ENCODE results near the gene EFL1. TPM values are rescaled to one million over a fixed set of nuclear protein-coding genes. Genes with fewer than 3 reads are reported as not detected.

The EFL1 gene
- total and polyA plus RNA-seq, 2 of the 4 experiments (the other 2 are of a cell fraction): 10.1 to 24.6 TPM

DNA sequence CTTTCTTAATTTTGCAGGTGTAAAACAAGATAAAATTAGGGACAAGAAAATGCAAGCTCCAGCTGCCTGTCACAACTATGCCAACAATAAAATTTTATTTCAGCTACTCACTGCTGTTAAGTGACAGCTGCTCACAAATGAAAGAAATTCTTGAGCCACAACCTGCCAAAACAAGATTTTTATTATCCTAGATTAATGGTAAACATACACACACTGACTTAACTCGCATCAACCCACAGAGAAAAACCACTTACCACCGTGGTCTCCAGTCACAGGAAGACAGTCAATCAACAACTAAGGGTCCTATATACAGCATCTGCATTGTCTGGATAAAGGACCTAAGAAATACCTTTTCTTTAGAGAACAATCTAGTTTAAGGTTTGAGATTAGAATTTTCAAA lies 31.3 kb downstream of the EFL1 start:
- no TSS peak for BruUV-seq (replicated peaks)
- H3K18ac ChIP-seq (ENCODE audit: low read depth, low read length): no peak overlapping the region
- no peak overlapping the region for H2AK5ac ChIP-seq (ENCODE audit: low read depth, low read length)
- no peaks in the 10 kb centered on the region for H3K27me3 ChIP-seq (ENCODE audit: control insufficient read depth, insufficient read depth, low read length)
- H2BK20ac ChIP-seq (ENCODE audit: low read depth, low read length): no peak overlapping the region
- in situ Hi-C loops (cut with MboI; ENCODE audit: low sequenced_read_pairs): no loop called here
- dilution Hi-C loops (cut with HindIII; ENCODE audit: low sequenced_read_pairs, unreplicated experiment): no loop called here
- ChIA-PET CTCF (no interaction called here), POLR2A (ENCODE audit: unreplicated experiment) (no interaction called here)
- WGBS, 2 experiments (ENCODE audit: extremely low coverage in 2 of 2, insufficient read length in 1 of 2): no CpG with 5 or more reads among the region's 2 CpGs
- H3K4me2 ChIP-seq (ENCODE audit: low read depth, low read length): no peak overlapping the region
- no peak overlapping the region for H2AFZ ChIP-seq (replicated peaks; ENCODE audit: low read length, poor library complexity)
- intact Hi-C loops (cut with micrococcal nuclease): no loop called here
- H4K91ac ChIP-seq (ENCODE audit: insufficient read depth, low read depth, low read length): no peak overlapping the region
- no peak overlapping the region for H3K23ac ChIP-seq (ENCODE audit: low read depth, low read length)
- no peak overlapping the region for H2AK9ac ChIP-seq (replicated peaks; ENCODE audit: low read depth, low read length, poor library complexity)
- no peaks in the 10 kb centered on the region for H3K4me1 ChIP-seq (ENCODE audit: control insufficient read depth, insufficient read depth, low read length)
- H3K9me1 ChIP-seq (ENCODE audit: insufficient read depth, low read length): 0 out of 2 replicates have a peak, but pooled peaks cover 3% of the 10 kb centered on the region
- no peak overlapping the region for H3K9ac ChIP-seq (ENCODE audit: low read depth, low read length)
- H3K36me3 ChIP-seq (ENCODE audit: control insufficient read depth, insufficient read depth, low read length): peaks cover 2% of the 10 kb centered on the region
- no peak overlapping the region for H3K56ac ChIP-seq (ENCODE audit: extremely low read depth, insufficient read depth, low read length)
- DNase-seq (no peak), ATAC-seq (ENCODE audit: low read depth) (no peak)
- H2BK120ac ChIP-seq (ENCODE audit: low read depth, low read length): no peak overlapping the region
- no peaks in the 10 kb centered on the region for H4K20me1 ChIP-seq (ENCODE audit: insufficient read depth, low read length)
- no peak overlapping the region for H3K4me3 ChIP-seq (ENCODE audit: insufficient read depth, low read depth, low read length)
- no peak overlapping the region for H4K5ac ChIP-seq (ENCODE audit: low read depth, low read length)
- H4K8ac ChIP-seq (ENCODE audit: low read depth in 2 of 2, low read length in 2 of 2): no peak overlapping the region
- H3K14ac ChIP-seq (replicated peaks; ENCODE audit: low read depth, low read length): no peak overlapping the region
- no peak overlapping the region for H2BK15ac ChIP-seq (ENCODE audit: low read depth, low read length)
- H3K79me1 ChIP-seq (ENCODE audit: low read depth in 1 of 2, low read length in 2 of 2): no peaks in the 10 kb centered on the region; a peak in 1 of 4 replicates
- H3K4ac ChIP-seq (ENCODE audit: low read depth, low read length): no peak overlapping the region
- TF ChIP-seq CEBPB (IDR thresholded peaks at IDR 0.05; ENCODE audit: low read depth, low read length): no peak
- TF ChIP-seq, protein P1, sequence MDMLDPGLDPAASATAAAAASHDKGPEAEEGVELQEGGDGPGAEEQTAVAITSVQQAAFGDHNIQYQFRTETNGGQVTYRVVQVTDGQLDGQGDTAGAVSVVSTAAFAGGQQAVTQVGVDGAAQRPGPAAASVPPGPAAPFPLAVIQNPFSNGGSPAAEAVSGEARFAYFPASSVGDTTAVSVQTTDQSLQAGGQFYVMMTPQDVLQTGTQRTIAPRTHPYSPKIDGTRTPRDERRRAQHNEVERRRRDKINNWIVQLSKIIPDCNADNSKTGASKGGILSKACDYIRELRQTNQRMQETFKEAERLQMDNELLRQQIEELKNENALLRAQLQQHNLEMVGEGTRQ (IDR thresholded peaks at IDR 0.05; ENCODE audit: low read depth, low read length): no peak
- no peak for TF ChIP-seq MAFK (IDR thresholded peaks at IDR 0.05; ENCODE audit: low read depth, low read length)
- no peak for TF ChIP-seq FOS (IDR thresholded peaks at IDR 0.05; ENCODE audit: low read depth, low read length)
- TF ChIP-seq, protein P2, sequence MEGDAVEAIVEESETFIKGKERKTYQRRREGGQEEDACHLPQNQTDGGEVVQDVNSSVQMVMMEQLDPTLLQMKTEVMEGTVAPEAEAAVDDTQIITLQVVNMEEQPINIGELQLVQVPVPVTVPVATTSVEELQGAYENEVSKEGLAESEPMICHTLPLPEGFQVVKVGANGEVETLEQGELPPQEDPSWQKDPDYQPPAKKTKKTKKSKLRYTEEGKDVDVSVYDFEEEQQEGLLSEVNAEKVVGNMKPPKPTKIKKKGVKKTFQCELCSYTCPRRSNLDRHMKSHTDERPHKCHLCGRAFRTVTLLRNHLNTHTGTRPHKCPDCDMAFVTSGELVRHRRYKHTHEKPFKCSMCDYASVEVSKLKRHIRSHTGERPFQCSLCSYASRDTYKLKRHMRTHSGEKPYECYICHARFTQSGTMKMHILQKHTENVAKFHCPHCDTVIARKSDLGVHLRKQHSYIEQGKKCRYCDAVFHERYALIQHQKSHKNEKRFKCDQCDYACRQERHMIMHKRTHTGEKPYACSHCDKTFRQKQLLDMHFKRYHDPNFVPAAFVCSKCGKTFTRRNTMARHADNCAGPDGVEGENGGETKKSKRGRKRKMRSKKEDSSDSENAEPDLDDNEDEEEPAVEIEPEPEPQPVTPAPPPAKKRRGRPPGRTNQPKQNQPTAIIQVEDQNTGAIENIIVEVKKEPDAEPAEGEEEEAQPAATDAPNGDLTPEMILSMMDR (conservative IDR thresholded peaks at IDR 0.05; ENCODE audit: low read depth, low read length): no peak
- TF ChIP-seq, protein P3, sequence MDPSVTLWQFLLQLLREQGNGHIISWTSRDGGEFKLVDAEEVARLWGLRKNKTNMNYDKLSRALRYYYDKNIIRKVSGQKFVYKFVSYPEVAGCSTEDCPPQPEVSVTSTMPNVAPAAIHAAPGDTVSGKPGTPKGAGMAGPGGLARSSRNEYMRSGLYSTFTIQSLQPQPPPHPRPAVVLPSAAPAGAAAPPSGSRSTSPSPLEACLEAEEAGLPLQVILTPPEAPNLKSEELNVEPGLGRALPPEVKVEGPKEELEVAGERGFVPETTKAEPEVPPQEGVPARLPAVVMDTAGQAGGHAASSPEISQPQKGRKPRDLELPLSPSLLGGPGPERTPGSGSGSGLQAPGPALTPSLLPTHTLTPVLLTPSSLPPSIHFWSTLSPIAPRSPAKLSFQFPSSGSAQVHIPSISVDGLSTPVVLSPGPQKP (IDR thresholded peaks at IDR 0.05; ENCODE audit: borderline replicate concordance, low read depth, low read length): no peak
- no peak for TF ChIP-seq MAZ (IDR thresholded peaks at IDR 0.05; ENCODE audit: borderline replicate concordance, low read depth, low read length)
- TF ChIP-seq SMC3 (IDR thresholded peaks at IDR 0.05; ENCODE audit: low read depth, low read length): no peak
- TF ChIP-seq NFE2L2 (IDR thresholded peaks at IDR 0.05; ENCODE audit: low read depth, low read length): no peak
- no peak for TF ChIP-seq RCOR1 (IDR thresholded peaks at IDR 0.05; ENCODE audit: insufficient replicate concordance, low read length)
- no peak for TF ChIP-seq RAD21 (IDR thresholded peaks at IDR 0.05; ENCODE audit: low read length)
- no peak for TF ChIP-seq MXI1 (IDR thresholded peaks at IDR 0.05; ENCODE audit: borderline replicate concordance, low read depth, low read length)
- no peak for TF ChIP-seq POLR2A (IDR thresholded peaks at IDR 0.05; ENCODE audit: low read depth, low read length)
- TF ChIP-seq BHLHE40 (IDR thresholded peaks at IDR 0.05; ENCODE audit: low read depth, low read length): no peak
- TF ChIP-seq CHD1 (IDR thresholded peaks at IDR 0.05; ENCODE audit: low read depth, low read length): no peak
- no peak for TF ChIP-seq RFX5 (IDR thresholded peaks at IDR 0.05; ENCODE audit: low read depth, low read length)
- H3K27ac ChIP-seq (ENCODE audit: insufficient read depth, low read length): no peak overlapping the region
- H3K9me3 ChIP-seq (ENCODE audit: control insufficient read depth, insufficient read depth, low read length): no peaks in the 10 kb centered on the region
- no peak overlapping the region for H2BK5ac ChIP-seq (ENCODE audit: low read depth, low read length, poor library complexity, severe bottlenecking)
